HepG2 (cell line): ENCODE data around the gene APOL4. TPM values are rescaled to one million over a fixed set of nuclear protein-coding genes. Genes with fewer than 3 reads are reported as not detected.

Source experiments
- ATAC-seq: fragments of 200-7000 bp; cut with Tn5 transposase; 3 replicates; pipeline ENCODE4 v1.9.1; 2020; ENCODE audit warnings: mild to moderate bottlenecking, moderate library complexity
- Bru-seq: library from RNA; stranded (reverse); fragments of 400-500 nt; gene quantifications from one replicate; lab custom pipeline; 2021; lab: Mats Ljungman, UMichigan
- BruChase-seq, 2 experiments: library from RNA; stranded (reverse); fragments of 400-500 nt; gene quantifications; one replicate each; lab custom pipeline; 2021; lab: Mats Ljungman, UMichigan
- BruUV-seq: library from RNA; stranded (reverse); fragments of 400-500 nt; replicated peaks from 2 replicates; lab custom pipeline; 2021; lab: Mats Ljungman, UMichigan
- CTCF ChIA-PET: fragments of 300-600 bp; formaldehyde crosslinking; extraction: SDS; loops from one replicate; lab custom pipeline; 2021; ENCODE audit warnings: low total read pairs, inconsistent platforms, low intra/inter-chr PET ratio; lab: Yijun Ruan, JAX
- POLR2A ChIA-PET: fragments of 350-600 bp; sonication (Branson Sonifier 250); formaldehyde crosslinking; loops from one replicate; lab custom pipeline; 2020; ENCODE audit warnings: antibody characterized with exemption, inconsistent platforms; lab: Yijun Ruan, JAX
- DNase-seq: peaks from one replicate; pipeline ENCODE4 v3.0.0-alpha.2; 2015; ENCODE audit warnings: low spot score
- FAIRE-seq: peaks from 3 replicates; lab custom pipeline; 2011; peaks lifted over from hg19 to GRCh38; lab: Jason Lieb, UNC
- H2AFZ ChIP-seq: one replicate; pipeline ENCODE4 v1.6.1; 2011; ENCODE audit warnings: low read length, inconsistent platforms
- H3K27ac ChIP-seq: fragments of 300-600 bp; 3 replicates; pipeline ENCODE4 v1.8.0; 2011; ENCODE audit warnings: mixed run types, mild to moderate bottlenecking, mixed read lengths, low read length, inconsistent platforms; ENCODE audit not compliant: insufficient read depth; ENCODE audit errors: extremely low read length
- H3K27me3 ChIP-seq, 2 experiments: fragments of 200-600 bp in 1 of 2; 2 replicates in 1 of 2; 3 replicates in 1 of 2; pipeline versions ENCODE4 v1.6.0 to v1.8.0; 2011; ENCODE audit warnings: low read length in 2 of 2, mild to moderate bottlenecking in 2 of 2, moderate library complexity in 2 of 2, inconsistent platforms in 1 of 2; ENCODE audit not compliant: insufficient read depth in 2 of 2, control insufficient read depth in 1 of 2
- H3K36me3 ChIP-seq, 2 experiments: fragments of 200-600 bp in 1 of 2; replicated peaks in 1 of 2; 2 replicates in 1 of 2; 3 replicates in 1 of 2; pipeline versions ENCODE4 v1.5.1 to v1.8.0; 2011; ENCODE audit warnings: low read length in 2 of 2, inconsistent platforms in 1 of 2; ENCODE audit not compliant: insufficient read depth in 2 of 2, control insufficient read depth in 1 of 2
- H3K4me1 ChIP-seq: 2 replicates; pipeline ENCODE4 v1.5.1; 2012; ENCODE audit warnings: low read length, inconsistent platforms; ENCODE audit not compliant: insufficient read depth
- H3K4me2 ChIP-seq: 2 replicates; pipeline ENCODE4 v1.6.0; 2011; ENCODE audit warnings: low read depth, low read length, inconsistent platforms
- H3K4me3 ChIP-seq, 3 experiments: fragments of 200-600 bp in 1 of 3; sonication (generic), shearing (Covaris generic) in 1 of 3; replicated peaks in 1 of 3; 2 replicates each; pipeline ENCODE4 v1.5.1; 2011 to 2016; ENCODE audit warnings: low read length in 3 of 3, inconsistent platforms in 2 of 3, low read depth in 2 of 3, mild to moderate bottlenecking in 2 of 3, control low read depth in 1 of 3, mixed read lengths in 1 of 3; ENCODE audit not compliant: insufficient read depth in 1 of 3
- H3K79me2 ChIP-seq: one replicate; pipeline ENCODE4 v1.6.1; 2011; ENCODE audit warnings: low read length, inconsistent platforms; ENCODE audit not compliant: insufficient read depth
- H3K9ac ChIP-seq: 2 replicates; pipeline ENCODE4 v1.6.0; 2011; ENCODE audit warnings: mild to moderate bottlenecking, low read depth, low read length, inconsistent platforms; ENCODE audit not compliant: insufficient read depth
- H3K9me3 ChIP-seq: 2 replicates; pipeline ENCODE4 v1.5.1; 2012; ENCODE audit warnings: mild to moderate bottlenecking, low read length
- H4K20me1 ChIP-seq: 2 replicates; pipeline ENCODE4 v1.6.0; 2011; ENCODE audit warnings: inconsistent platforms, mild to moderate bottlenecking, low read length, moderate library complexity; ENCODE audit not compliant: insufficient read depth
- CC2D1A ChIP-seq: sonication (generic); formaldehyde crosslinking; IDR thresholded peaks from 2 replicates; pipeline ENCODE4 v1.8.1; 2023; ENCODE audit warnings: mild to moderate bottlenecking, missing genetic modification reagents
- DMAP1 ChIP-seq: IDR thresholded peaks from 2 replicates; pipeline ENCODE4 v1.6.1; 2016
- GABPB1 ChIP-seq: IDR thresholded peaks from 2 replicates; pipeline ENCODE4 v1.6.1; 2016; ENCODE audit warnings: mild to moderate bottlenecking, missing genetic modification reagents, moderate library complexity, missing compliant biosample characterization
- JDP2 ChIP-seq: sonication (generic); formaldehyde crosslinking; IDR thresholded peaks from 2 replicates; pipeline ENCODE4 v1.8.1; 2022; ENCODE audit warnings: missing genetic modification reagents, borderline replicate concordance
- MZF1 ChIP-seq: sonication (generic); formaldehyde crosslinking; IDR thresholded peaks from 2 replicates; pipeline ENCODE4 v1.8.1; 2023; ENCODE audit warnings: mild to moderate bottlenecking, missing genetic modification reagents, borderline replicate concordance
- NFIC ChIP-seq: IDR thresholded peaks from 2 replicates; pipeline ENCODE4 v1.6.1; 2012; ENCODE audit warnings: mild to moderate bottlenecking, low read length, inconsistent platforms
- RAD21 ChIP-seq: fragments of 450-650 bp; formaldehyde crosslinking; IDR thresholded peaks from 2 replicates; pipeline ENCODE4 v1.5.0; 2020; ENCODE audit warnings: mild to moderate bottlenecking
- RBM39 ChIP-seq: fragments of 200-400 bp; formaldehyde crosslinking; IDR thresholded peaks from one replicate; pipeline ENCODE4 v1.6.1; 2018; ENCODE audit warnings: antibody characterized with exemption, mild to moderate bottlenecking, low read depth, low read length; ENCODE audit not compliant: poor library complexity, severe bottlenecking
- RFXAP ChIP-seq: sonication (generic); formaldehyde crosslinking; IDR thresholded peaks from 2 replicates; pipeline ENCODE4 v1.4.0; 2020; ENCODE audit warnings: missing genetic modification reagents, borderline replicate concordance
- TARDBP ChIP-seq: sonication (generic); formaldehyde crosslinking; IDR thresholded peaks from 2 replicates; pipeline ENCODE4 v1.8.0; 2022; ENCODE audit warnings: mild to moderate bottlenecking, missing genetic modification reagents
- TEAD3 ChIP-seq: optimal IDR thresholded peaks from 2 replicates; pipeline ENCODE3; 2016; ENCODE audit warnings: borderline replicate concordance
- ZFP36L2 ChIP-seq: sonication (generic); formaldehyde crosslinking; IDR thresholded peaks from 2 replicates; pipeline ENCODE4 v1.4.0; 2020; ENCODE audit warnings: missing genetic modification reagents
- ZNF224 ChIP-seq: sonication (generic); formaldehyde crosslinking; IDR thresholded peaks from 2 replicates; pipeline ENCODE4 v1.5.0; 2020; ENCODE audit warnings: mild to moderate bottlenecking, missing genetic modification reagents
- ZNF343 ChIP-seq: sonication (generic); formaldehyde crosslinking; IDR thresholded peaks from 2 replicates; pipeline ENCODE4 v1.4.0; 2020; ENCODE audit warnings: mild to moderate bottlenecking, missing genetic modification reagents
- ZNF354B ChIP-seq: sonication (generic); formaldehyde crosslinking; IDR thresholded peaks from 2 replicates; pipeline ENCODE4 v1.8.0; 2022; ENCODE audit warnings: mild to moderate bottlenecking, missing genetic modification reagents
- ZNF484 ChIP-seq: sonication (generic); formaldehyde crosslinking; IDR thresholded peaks from 2 replicates; pipeline ENCODE4 v1.5.1; 2020; ENCODE audit warnings: mild to moderate bottlenecking, low read depth, missing genetic modification reagents, borderline replicate concordance
- ZNF549 ChIP-seq: sonication (generic); formaldehyde crosslinking; IDR thresholded peaks from 2 replicates; pipeline ENCODE4 v1.5.0; 2020; ENCODE audit warnings: missing genetic modification reagents
- ZNF589 ChIP-seq: sonication (generic); formaldehyde crosslinking; conservative IDR thresholded peaks from 2 replicates; pipeline ENCODE4 v1.8.0; 2022; ENCODE audit warnings: mild to moderate bottlenecking, moderate library complexity, missing genetic modification reagents
- WGBS: methylation state at CpG from one replicate; pipeline ENCODE4 v1.1.6; 2017; ENCODE audit warnings: low lambda C conversion rate; 5-methylcytosine and 5-hydroxymethylcytosine counted together
- in situ Hi-C: cut with HindIII; loops from 2 replicates; pipeline ENCODE4 v1.10.0; 2017; ENCODE audit warnings: low pct_unique_long_range_greater_than_20kb; ENCODE audit not compliant: extremely low pct_ligation_motif_present
- intact Hi-C: fragments of 100-400 bp; cut with micrococcal nuclease; formaldehyde crosslinking; loops from one replicate; pipeline ENCODE4 v1.10.0; 2022; ENCODE audit not compliant: unreplicated experiment
- long read RNA-seq, 2 experiments: library from RNA in 1 of 2; library from polyadenylated mRNA in 1 of 2; stranded (forward) in 1 of 2; unstranded in 1 of 2; transcript quantifications; one replicate each; pipeline ENCODE4 v2.0.0, GENCODE V29; 2019 to 2022
- polyA minus RNA-seq, 3 experiments: library from RNA; depleted of rRNA, polyadenylated mRNA; stranded (reverse); fragments of >200 nt; gene quantifications; 2 replicates each; pipeline ENCODE4 v1.2.3, GENCODE V29; 2011; ENCODE audit warnings: low replicate concordance in 1 of 3
- polyA plus RNA-seq, 8 experiments: library from polyadenylated mRNA; depleted of rRNA in 3 of 8; stranded (reverse) in 7 of 8; unstranded in 1 of 8; fragments of >200 nt; fragmentation: Illumina TruSeq in 4 of 8; extraction: Trizol in 4 of 8; gene quantifications; 2 replicates each; pipeline versions ENCODE4 v1.2.1 to v1.2.3, GENCODE V29; 2011 to 2016; ENCODE audit warnings: low read depth in 4 of 8, missing spikeins in 1 of 8, mixed read lengths in 1 of 8; ENCODE audit not compliant: insufficient read depth in 1 of 8
- total RNA-seq, 5 experiments: library from RNA; depleted of rRNA; stranded (reverse); fragments of >200 nt; fragmentation: Illumina TruSeq; extraction: Trizol; gene quantifications; 2 replicates each; pipeline ENCODE4 v1.2.3, GENCODE V29; 2016; ENCODE audit warnings: low read depth in 1 of 5

Gene APOL4, protein sequence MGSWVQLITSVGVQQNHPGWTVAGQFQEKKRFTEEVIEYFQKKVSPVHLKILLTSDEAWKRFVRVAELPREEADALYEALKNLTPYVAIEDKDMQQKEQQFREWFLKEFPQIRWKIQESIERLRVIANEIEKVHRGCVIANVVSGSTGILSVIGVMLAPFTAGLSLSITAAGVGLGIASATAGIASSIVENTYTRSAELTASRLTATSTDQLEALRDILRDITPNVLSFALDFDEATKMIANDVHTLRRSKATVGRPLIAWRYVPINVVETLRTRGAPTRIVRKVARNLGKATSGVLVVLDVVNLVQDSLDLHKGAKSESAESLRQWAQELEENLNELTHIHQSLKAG
- 0.45 and 0.77 TPM in 2 replicates for total RNA-seq (2016; rRNA removed; fragmentation: Illumina TruSeq; extraction: Trizol)
- not detected in 2 replicates for total RNA-seq (2016; cell fraction: cytosol; rRNA removed; fragmentation: Illumina TruSeq; extraction: Trizol; ENCODE audit: low read depth)
- total RNA-seq (2016; cell fraction: insoluble cytoplasmic fraction; rRNA removed; fragmentation: Illumina TruSeq; extraction: Trizol) = 0.54 and 0.76 TPM in 2 replicates
- total RNA-seq (2016; cell fraction: membrane; rRNA removed; fragmentation: Illumina TruSeq; extraction: Trizol) = 0.15 and 0.45 TPM in 2 replicates
- 0.78 and 0.91 TPM in 2 replicates for total RNA-seq (2016; cell fraction: nucleus; rRNA removed; fragmentation: Illumina TruSeq; extraction: Trizol)
- 2.8 and 4.9 TPM in 2 replicates for polyA plus RNA-seq (2011; rRNA removed)
- polyA plus RNA-seq (2011; cell fraction: cytosol; rRNA removed) = 1.8 and 3.0 TPM in 2 replicates
- 5.6 and 9.1 TPM in 2 replicates for polyA plus RNA-seq (2011; cell fraction: nucleus; rRNA removed)
- 3.2 and 7.5 TPM in 2 replicates for polyA plus RNA-seq (2012)
- polyA plus RNA-seq (2016; cell fraction: cytosol; fragmentation: Illumina TruSeq; extraction: Trizol; ENCODE audit: low read depth) = 0.06 and 0.10 TPM in 2 replicates
- polyA plus RNA-seq (2016; cell fraction: insoluble cytoplasmic fraction; fragmentation: Illumina TruSeq; extraction: Trizol; ENCODE audit: low read depth) = 0.57 and 0.62 TPM in 2 replicates
- 0.11 and 0.16 TPM in 2 replicates for polyA plus RNA-seq (2016; cell fraction: membrane; fragmentation: Illumina TruSeq; extraction: Trizol; ENCODE audit: low read depth)
- 0.96 and 1.2 TPM in 2 replicates for polyA plus RNA-seq (2016; cell fraction: nucleus; fragmentation: Illumina TruSeq; extraction: Trizol; ENCODE audit: insufficient read depth, low read depth)
- 1.5 TPM in 1 of 2 replicates, not detected in the other for polyA minus RNA-seq (2011; rRNA and poly(A)+ RNA removed; ENCODE audit: low replicate concordance)
- 0.70 and 1.5 TPM in 2 replicates for polyA minus RNA-seq (2011; cell fraction: cytosol; rRNA and poly(A)+ RNA removed)
- 0.90 and 2.7 TPM in 2 replicates for polyA minus RNA-seq (2011; cell fraction: nucleus; rRNA and poly(A)+ RNA removed)
- percentile 33 among the genes with signal in this experiment for Bru-seq, nascent RNA
- BruChase-seq, experiment 1, labeled RNA remaining after a 6-hour chase = percentile 39 among the genes with signal in this experiment
- percentile 29 among the genes with signal in this experiment for BruChase-seq, experiment 2, labeled RNA remaining after a 2-hour chase
- long read RNA-seq, experiment 1, partial matches to known transcripts = 0 of 3 reads
- long read RNA-seq, experiment 1, other reads (novel, unspliced or antisense) = 1 of 3 reads
- long read RNA-seq, experiment 2, partial matches to known transcripts = 0 of 1 reads
- long read RNA-seq, experiment 2, other reads (novel, unspliced or antisense) = 0 of 1 reads

DNA sequence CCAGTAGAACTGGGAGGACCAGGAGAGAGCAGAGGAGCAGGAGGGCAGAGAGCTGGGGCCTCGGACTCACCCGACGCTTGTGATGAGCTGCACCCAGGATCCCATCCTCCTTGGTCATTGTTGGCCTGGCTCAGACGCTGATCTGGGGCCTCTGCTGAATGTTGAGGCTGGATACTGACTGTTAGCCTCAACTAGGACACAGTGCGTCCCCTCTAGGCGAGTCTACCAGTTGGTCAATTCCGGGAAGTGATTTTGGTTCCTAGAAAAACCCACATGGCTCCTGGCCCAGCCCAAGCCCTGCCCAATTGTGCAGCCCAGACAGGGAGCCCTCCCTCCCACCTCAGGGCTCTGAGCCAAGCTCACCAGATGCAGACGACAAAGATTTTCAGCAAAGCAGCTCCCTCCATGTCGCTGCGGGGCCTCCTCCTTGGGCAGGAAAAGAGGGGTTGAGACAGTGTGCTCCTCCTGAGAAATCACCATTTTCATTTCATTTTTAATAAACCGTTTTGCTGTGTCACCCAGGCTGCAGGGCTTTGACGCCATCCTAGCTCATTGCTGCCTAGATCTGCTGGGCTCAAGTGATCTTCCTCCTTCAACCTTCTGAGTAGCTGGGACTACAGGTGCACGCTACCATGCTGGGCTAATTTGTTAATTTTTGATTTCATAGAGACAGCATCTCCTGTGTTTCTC is at the start of gene APOL4:
APOL4 (minus strand) TSS at position 180 of the 690 bp plus-strand sequence; CDS start at position 105, 75 bp downstream.
- WGBS = 92% methylated on average over 6 of the region's 13 CpGs
- FAIRE-seq = no peak
- no peak within 1 kb of the TSS for H3K27ac ChIP-seq
- H4K20me1 ChIP-seq = no peaks in the 10 kb centered on the region
- in situ Hi-C loops (no loop called here), intact Hi-C loops (loop anchor here (5.0 kb wide), 1 partner anchor 36 kb away; the partner anchor contains the start of gene APOL2)
- H3K79me2 ChIP-seq = no peaks in the 10 kb centered on the region
- TF ChIP-seq RAD21 (no peak), DMAP1 (CRISPR knock-in tag) (no peak), JDP2 (no peak), CC2D1A (CRISPR knock-in tag) (no peak), RFXAP (CRISPR knock-in tag) (no peak), TEAD3 (CRISPR knock-in tag) (no peak), ZNF589 (CRISPR knock-in tag) (no peak), ZNF354B (CRISPR knock-in tag) (no peak), ZNF224 (CRISPR knock-in tag) (no peak), ZNF343 (CRISPR knock-in tag) (no peak), RBM39 (no peak), GABPB1 (CRISPR knock-in tag) (no peak), TARDBP (CRISPR knock-in tag) (no peak), ZNF549 (CRISPR knock-in tag) (no peak), ZFP36L2 (CRISPR knock-in tag) (no peak), MZF1 (CRISPR knock-in tag) (no peak), ZNF484 (no peak), NFIC (no peak)
- H3K4me2 ChIP-seq = peak within 1 kb of the TSS; percentile 95
- no TSS peak for BruUV-seq
- ChIA-PET POLR2A (no interaction called here), CTCF (no interaction called here)
- H3K36me3 ChIP-seq = no peaks in the 10 kb centered on the region
- ATAC-seq = no peak
- H3K27me3 ChIP-seq = no peaks in the 10 kb centered on the region; a peak in 1 of 5 replicates
- peak within 1 kb of the TSS in 1 of 3 experiments; percentile 56; a peak in 1 of 6 replicates for H3K4me3 ChIP-seq
- no peak within 1 kb of the TSS for H2AFZ ChIP-seq
- peaks cover 65% of the 10 kb centered on the region for H3K4me1 ChIP-seq
- no peak within 1 kb of the TSS for H3K9ac ChIP-seq
- DNase-seq = no peak
- no peaks in the 10 kb centered on the region for H3K9me3 ChIP-seq
